Suppressor macrophage treated with lipopolysaccharide for 1 hour (primary cell): ENCODE measurements around the gene SLC9A5.

Experiments
- DNase-seq, 3 donors: peaks; one replicate each; pipeline ENCODE4 v3.0.0-alpha.2; 2020 to 2022

Gene SLC9A5

GRCh38 chr16:67258161-67258835, 9.5 kb downstream of the SLC9A5 start:
- DNase-seq, result no peak

GRCh38 chr16:67259705-67260104, 10.9 kb downstream of the SLC9A5 start:
- DNase-seq, result no peak

- DNase-seq, result peak; percentile 45 to 46 (median 45)
These were observed 11.8 kb downstream of the SLC9A5 start for GRCh38 chr16:67260426-67261063.

GRCh38 chr16:67263201-67263600, 14.4 kb downstream of the SLC9A5 start:
- no peak for DNase-seq

GRCh38 chr16:67264277-67264676, 15.5 kb downstream of the SLC9A5 start:
- peak; percentile 26 to 51 (median 28) for DNase-seq

- DNase-seq, result no peak
These were observed 16.1 kb downstream of the SLC9A5 start for GRCh38 chr16:67264866-67265265.

- DNase-seq, result no peak
These were observed 17.1 kb downstream of the SLC9A5 start for GRCh38 chr16:67265834-67266233.

GRCh38 chr16:67268136-67268579, 19.4 kb downstream of the SLC9A5 start:
- peak; percentile 50 to 55 (median 51) for DNase-seq

- DNase-seq, result no peak
These were observed 21.0 kb downstream of the SLC9A5 start for GRCh38 chr16:67269766-67270165.

- DNase-seq, result no peak
These were observed 22.2 kb downstream of the SLC9A5 start for GRCh38 chr16:67270931-67271338.

GRCh38 chr16:67271446-67271845, 22.7 kb downstream of the SLC9A5 start:
- DNase-seq, result no peak

- DNase-seq, result no peak
These were observed 26.5 kb downstream of the SLC9A5 start for GRCh38 chr16:67275321-67275720.

- peak; percentile 73 to 82 (median 81) for DNase-seq
These were observed 28.7 kb downstream of the SLC9A5 start for GRCh38 chr16:67277294-67277998.

- peak in 2 of 3 donors; percentile 15 to 35 for DNase-seq
These were observed 29.4 kb downstream of the SLC9A5 start for GRCh38 chr16:67277999-67278772.

- DNase-seq, result peak; percentile 32 to 65 (median 38)
These were observed 30.1 kb downstream of the SLC9A5 start for GRCh38 chr16:67278773-67279295.

- peak; percentile 69 to 90 (median 83) for DNase-seq
These were observed 30.7 kb downstream of the SLC9A5 start, which contains the start of gene PLEKHG4 for GRCh38 chr16:67279296-67280089. PLEKHG4 (plus strand) TSS chr16:67279532; CDS start chr16:67280045, 513 bp downstream.

GRCh38 chr16:67280090-67281015, 31.6 kb downstream of the SLC9A5 start:
- DNase-seq, result no peak

GRCh38 chr16:67281536-67282446, 33.0 kb downstream of the SLC9A5 start:
- DNase-seq, result no peak

- DNase-seq, result no peak
These were observed 33.6 kb downstream of the SLC9A5 start for GRCh38 chr16:67282447-67282805.
